Stimulated activated CD4-positive, alpha-beta T cell treated with anti-CD3 and anti-CD28 coated beads, Interleukin-4, amount 100 ng/mL, for 24 hours (primary cell): ENCODE data around the gene SLC15A4.
"Not testable (repeated sequence)": the region's sequence is repeated elsewhere in the genome, so short reads cannot be mapped to it uniquely, and the experiment has no call there.

Source experiments
- DNase-seq: peaks from one replicate; pipeline ENCODE4 v3.0.0-alpha.2; 2020

SLC15A4 gene

GRCh38 chr12:128843538-128843937, 19.8 kb upstream of the SLC15A4 start:
- no peak for DNase-seq

- DNase-seq, result no peak
These were observed 18.8 kb upstream of the SLC15A4 start for GRCh38 chr12:128842579-128842978.

- DNase-seq, result no peak
These were observed 17.2 kb upstream of the SLC15A4 start for GRCh38 chr12:128840862-128841468.

- DNase-seq, result not testable (repeated sequence)
These were observed 16.1 kb upstream of the SLC15A4 start for GRCh38 chr12:128839885-128840284.

GRCh38 chr12:128833418-128833817, 9.7 kb upstream of the SLC15A4 start:
- DNase-seq, result no peak

GRCh38 chr12:128830505-128830893, 6.7 kb upstream of the SLC15A4 start:
- no peak for DNase-seq

GRCh38 chr12:128829861-128830504, 6.2 kb upstream of the SLC15A4 start:
- no peak for DNase-seq

- no peak for DNase-seq
These were observed 4.0 kb upstream of the SLC15A4 start for GRCh38 chr12:128827724-128828123.

GRCh38 chr12:128825835-128826234, 2.1 kb upstream of the SLC15A4 start:
- DNase-seq, result no peak

- peak; percentile 9 for DNase-seq
These were observed 392 bp downstream of the SLC15A4 start for GRCh38 chr12:128823216-128823915.

GRCh38 chr12:128820723-128821432, 2.9 kb downstream of the SLC15A4 start:
- DNase-seq, result no peak

GRCh38 chr12:128820253-128820652, 3.5 kb downstream of the SLC15A4 start:
- DNase-seq, result no peak

- DNase-seq, result no peak
These were observed 4.2 kb downstream of the SLC15A4 start for GRCh38 chr12:128819293-128820144.

- no peak for DNase-seq
These were observed 5.4 kb downstream of the SLC15A4 start for GRCh38 chr12:128818065-128819022.

GRCh38 chr12:128817111-128818015, 6.4 kb downstream of the SLC15A4 start:
- no peak for DNase-seq

- no peak for DNase-seq
These were observed 7.2 kb downstream of the SLC15A4 start for GRCh38 chr12:128816643-128816920.

- DNase-seq, result no peak
These were observed 7.7 kb downstream of the SLC15A4 start for GRCh38 chr12:128815779-128816642.

- DNase-seq, result no peak
These were observed 9.1 kb downstream of the SLC15A4 start for GRCh38 chr12:128814411-128815261.

GRCh38 chr12:128813883-128814282, 9.9 kb downstream of the SLC15A4 start:
- no peak for DNase-seq
